ENCODE data around the gene PITX2. TPM values are rescaled to one million over a fixed set of nuclear protein-coding genes. Genes with fewer than 3 reads are reported as not detected.

The PITX2 gene
- total RNA-seq, 4 donors from 2014 or later, result 0.49 TPM; not detected in 3

DNA sequence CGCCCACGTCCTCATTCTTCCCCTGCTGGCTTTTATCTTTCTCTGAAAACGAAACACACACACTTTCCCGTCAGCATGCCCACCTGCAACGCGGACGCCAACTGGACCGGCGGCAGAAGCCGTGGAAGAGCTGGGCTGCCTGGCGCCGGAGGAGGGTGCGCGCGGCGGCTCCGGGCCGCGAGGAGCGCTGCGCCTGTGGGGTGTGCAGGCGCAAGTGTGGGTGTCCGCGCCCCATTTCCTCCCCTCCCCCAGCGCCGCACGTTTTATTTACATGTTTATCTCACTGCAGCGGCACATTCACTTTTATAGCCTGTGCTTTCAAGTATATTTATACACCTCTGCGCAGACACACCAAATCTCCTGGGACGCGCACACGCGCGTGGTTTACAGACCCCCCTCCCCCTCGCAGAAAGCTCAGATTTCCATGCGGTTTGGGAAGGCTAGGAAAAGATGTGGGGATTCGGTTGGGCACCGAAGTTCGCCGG lies 1.5 kb downstream of the PITX2 start:
- TF ChIP-seq, protein P1, sequence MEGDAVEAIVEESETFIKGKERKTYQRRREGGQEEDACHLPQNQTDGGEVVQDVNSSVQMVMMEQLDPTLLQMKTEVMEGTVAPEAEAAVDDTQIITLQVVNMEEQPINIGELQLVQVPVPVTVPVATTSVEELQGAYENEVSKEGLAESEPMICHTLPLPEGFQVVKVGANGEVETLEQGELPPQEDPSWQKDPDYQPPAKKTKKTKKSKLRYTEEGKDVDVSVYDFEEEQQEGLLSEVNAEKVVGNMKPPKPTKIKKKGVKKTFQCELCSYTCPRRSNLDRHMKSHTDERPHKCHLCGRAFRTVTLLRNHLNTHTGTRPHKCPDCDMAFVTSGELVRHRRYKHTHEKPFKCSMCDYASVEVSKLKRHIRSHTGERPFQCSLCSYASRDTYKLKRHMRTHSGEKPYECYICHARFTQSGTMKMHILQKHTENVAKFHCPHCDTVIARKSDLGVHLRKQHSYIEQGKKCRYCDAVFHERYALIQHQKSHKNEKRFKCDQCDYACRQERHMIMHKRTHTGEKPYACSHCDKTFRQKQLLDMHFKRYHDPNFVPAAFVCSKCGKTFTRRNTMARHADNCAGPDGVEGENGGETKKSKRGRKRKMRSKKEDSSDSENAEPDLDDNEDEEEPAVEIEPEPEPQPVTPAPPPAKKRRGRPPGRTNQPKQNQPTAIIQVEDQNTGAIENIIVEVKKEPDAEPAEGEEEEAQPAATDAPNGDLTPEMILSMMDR (IDR thresholded peaks at IDR 0.05; ENCODE audit: low read depth), result no peak

DNA sequence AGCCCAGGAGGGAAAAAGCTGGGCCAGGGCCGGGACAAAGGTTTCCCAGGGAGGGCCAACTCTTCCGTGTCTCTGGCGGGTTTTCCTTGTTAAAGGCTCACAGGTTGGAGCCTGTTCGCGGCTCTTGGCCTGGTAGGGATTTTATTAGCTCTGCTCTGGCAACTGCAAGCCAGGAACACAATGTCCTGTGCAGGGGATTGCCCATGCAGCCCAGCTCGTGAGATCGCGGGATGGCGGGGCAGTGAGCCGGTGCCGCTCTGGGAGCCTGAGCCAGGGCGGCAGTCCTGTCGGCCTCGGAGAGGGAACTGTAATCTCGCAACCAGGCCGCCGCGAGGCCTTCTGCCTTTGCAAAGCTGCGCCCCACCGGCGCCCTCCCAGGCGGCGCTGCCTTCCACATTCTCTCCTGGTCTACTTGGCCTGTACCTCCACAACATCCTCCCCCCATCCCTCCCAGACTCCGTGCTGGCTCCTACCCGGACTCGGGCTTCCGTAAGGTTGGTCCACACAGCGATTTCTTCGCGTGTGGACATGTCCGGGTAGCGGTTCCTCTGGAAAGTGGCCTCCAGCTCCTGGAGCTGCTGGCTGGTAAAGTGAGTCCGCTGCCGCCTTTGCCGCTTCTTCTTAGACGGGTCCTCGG lies 2.1 kb downstream of the PITX2 start:
- TF ChIP-seq, protein P1 (IDR thresholded peaks at IDR 0.05; ENCODE audit: low read depth), result no peak

DNA sequence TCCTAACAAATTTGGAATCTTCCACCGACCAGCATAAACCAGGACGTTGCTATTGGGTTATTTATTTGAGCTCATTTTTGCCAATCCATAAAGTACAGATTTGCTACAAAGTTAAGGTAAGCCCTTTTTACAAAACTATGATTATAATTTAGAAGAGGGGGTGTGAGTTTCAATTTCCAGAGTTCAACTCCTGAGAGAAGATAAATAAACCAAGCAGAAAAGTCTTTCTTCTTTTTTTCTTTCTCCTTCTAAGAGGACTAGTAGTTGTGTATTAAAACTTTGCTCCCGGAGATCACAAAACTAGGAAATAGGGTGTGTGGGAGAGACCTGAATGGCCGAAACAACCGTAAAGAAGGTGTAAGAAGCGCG lies 2.6 kb downstream of the PITX2 start:
- TF ChIP-seq, protein P1 (IDR thresholded peaks at IDR 0.05; ENCODE audit: low read depth), result no peak

DNA sequence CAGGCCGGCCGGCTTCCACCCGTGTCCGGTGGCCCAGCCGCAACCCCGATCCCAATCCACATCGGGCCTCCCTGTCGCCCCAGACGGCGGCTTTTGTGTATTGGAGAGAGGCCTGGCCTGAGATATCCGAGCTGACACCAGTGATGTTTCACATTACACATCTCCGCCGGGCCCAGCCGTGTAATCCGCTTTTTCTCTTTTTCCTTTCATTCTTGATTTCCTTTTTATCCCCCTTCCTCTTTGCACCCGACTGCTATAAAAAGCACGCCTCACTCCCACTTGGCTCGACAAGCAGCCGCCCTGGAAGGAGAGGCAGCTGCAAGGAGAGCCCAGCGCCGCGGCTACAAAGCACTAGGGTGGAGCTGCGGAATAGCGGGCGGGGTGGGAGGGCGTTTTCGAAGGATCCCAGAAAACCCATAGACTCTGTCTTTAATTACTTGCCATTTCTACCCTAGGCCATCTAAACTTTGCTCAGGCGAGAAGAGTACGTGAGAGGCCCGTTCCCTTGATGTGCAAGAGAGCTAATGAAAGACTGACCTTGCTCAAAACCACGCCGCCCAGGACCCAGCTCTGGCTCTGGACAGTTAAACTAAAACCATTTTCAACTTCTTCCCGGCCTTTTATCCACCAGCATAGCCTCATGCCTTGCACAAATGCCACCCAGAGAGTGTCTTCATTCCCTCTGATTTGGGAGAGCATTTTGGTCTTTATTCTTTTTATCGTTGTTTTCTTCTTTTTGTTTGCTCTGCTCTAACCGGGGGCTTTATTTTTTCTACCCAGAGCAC lies 3.2 kb downstream of the PITX2 start:
- TF ChIP-seq, protein P1 (IDR thresholded peaks at IDR 0.05; ENCODE audit: low read depth), result no peak

DNA sequence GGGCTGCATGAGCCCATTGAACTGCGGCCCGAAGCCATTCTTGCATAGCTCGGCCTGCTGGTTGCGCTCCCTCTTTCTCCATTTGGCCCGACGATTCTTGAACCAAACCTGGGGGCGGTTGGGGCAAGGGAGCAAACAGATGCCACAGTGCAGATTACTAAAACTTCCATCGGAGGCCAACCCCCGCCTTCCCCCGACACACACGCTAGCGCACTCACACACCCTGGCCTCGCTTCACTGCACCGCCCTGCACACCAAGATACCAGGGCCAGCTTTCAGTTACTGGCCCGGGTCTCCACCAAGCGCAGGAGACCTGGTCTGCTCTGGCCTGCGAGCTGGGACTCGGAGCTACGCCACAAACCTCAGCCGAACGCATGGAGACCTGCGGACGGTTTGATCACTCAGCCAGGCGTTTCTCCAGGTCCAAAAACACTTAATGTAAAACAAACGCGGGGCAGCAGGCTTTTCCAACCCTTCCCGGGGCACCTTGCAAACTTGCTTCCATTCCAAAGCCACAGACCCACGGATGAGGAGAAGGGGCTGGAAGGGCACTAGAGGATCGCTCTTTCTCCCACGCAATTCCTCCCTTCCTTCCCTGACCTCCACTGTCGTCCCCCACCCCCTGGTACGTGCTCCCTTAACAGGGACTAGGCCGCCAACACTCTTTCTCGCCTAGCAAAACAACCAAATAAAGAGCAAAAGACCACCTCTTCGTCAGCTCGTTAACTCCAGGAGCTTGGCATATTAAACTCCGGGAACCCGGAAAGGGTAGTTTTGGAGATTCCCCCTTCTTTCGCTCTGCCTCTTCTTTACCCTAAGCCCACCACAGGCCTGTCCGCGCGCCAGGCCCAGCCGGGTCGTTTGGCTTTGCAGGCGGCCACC lies 4.1 kb downstream of the PITX2 start:
- TF ChIP-seq, protein P1 (IDR thresholded peaks at IDR 0.05; ENCODE audit: low read depth), result no peak

DNA sequence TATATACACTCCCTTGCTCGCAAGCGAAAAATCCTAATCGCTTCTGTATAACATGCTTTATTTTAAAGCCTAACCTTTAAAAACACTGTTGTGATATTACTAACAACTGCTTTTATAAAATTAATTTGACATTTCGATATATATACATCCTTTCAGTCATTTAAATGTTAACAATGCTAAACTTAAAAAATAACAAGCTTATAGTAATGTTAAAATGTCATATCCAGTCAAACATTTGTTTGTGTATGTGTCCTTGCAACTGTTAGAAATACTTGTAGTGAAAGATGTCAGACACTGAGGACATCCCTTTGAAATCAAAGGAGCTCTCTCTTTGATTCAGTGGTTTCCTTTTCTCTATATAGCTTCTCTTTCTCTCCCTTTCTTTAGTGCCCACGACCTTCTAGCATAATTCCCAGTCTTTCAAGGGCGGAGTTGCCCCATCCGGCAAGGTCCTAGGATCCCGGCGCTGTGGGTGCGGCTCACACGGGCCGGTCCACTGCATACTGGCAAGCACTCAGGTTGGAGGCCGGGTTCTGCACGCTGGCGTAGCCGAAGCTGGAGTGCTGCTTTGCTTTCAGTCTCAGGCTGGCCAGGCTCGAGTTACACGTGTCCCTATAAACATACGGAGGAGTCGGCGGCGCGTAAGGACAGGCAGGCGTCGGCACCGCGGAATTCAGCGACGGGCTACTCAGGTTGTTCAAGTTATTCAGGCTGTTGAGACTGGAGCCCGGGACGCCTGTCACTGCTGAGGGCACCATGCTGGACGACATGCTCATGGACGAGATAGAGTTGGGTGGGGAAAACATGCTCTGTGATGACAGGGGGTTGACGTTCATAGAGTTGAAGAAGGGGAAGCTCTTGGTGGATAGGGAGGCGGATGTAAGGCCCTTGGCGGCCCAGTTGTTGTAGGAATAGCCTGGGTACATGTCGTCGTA lies 5.0 kb downstream of the PITX2 start:
- TF ChIP-seq, protein P1 (IDR thresholded peaks at IDR 0.05; ENCODE audit: low read depth), result no peak

Measured in subcutaneous adipose tissue (tissue), 4 donors.